Thyroid gland (tissue), 4 donors: Measurements from ENCODE around the gene PSD4. TPM values are rescaled to one million over a fixed set of nuclear protein-coding genes. Genes with fewer than 3 reads are reported as not detected.
A peak's percentile ranks its signal among the peaks of the same experiment; 100 is the strongest.

Source experiments
- DNase-seq, 2 donors: peaks; one replicate each; pipeline ENCODE4 v3.0.0-alpha.2; 2019
- H3K27ac ChIP-seq, 3 donors: fragments of 200-600 bp; sonication (generic); 1 replicate in 2 of 3; 2 replicates in 1 of 3; pipeline ENCODE4 v1.5.1; 2016 to 2019; ENCODE audit warnings: mild to moderate bottlenecking in 1 of 3, moderate library complexity in 1 of 3
- H3K27me3 ChIP-seq: fragments of 200-600 bp; sonication (generic); one replicate; pipeline ENCODE4 v1.5.1; 2019
- H3K36me3 ChIP-seq, 2 donors: fragments of 200-600 bp; sonication (generic); one replicate each; pipeline ENCODE4 v1.5.1; 2016 to 2019
- H3K4me1 ChIP-seq, 2 donors: fragments of 200-600 bp; sonication (generic); one replicate each; pipeline ENCODE4 v1.5.1; 2017 to 2019
- H3K4me3 ChIP-seq, 3 donors: fragments of 200-600 bp; sonication (generic); replicated peaks in 1 of 3; 1 replicate in 2 of 3; 2 replicates in 1 of 3; pipeline ENCODE4 v1.5.1; 2016; ENCODE audit warnings: mild to moderate bottlenecking in 1 of 3
- H3K9me3 ChIP-seq: fragments of 200-600 bp; sonication (generic); one replicate; pipeline ENCODE4 v1.5.1; 2017
- POLR2A ChIP-seq, 2 donors: fragments of 450-650 bp; IDR thresholded peaks; one replicate each; pipeline ENCODE4 v1.6.1; 2017; ENCODE audit warnings: antibody characterized with exemption in 2 of 2, mild to moderate bottlenecking in 2 of 2, moderate library complexity in 1 of 2
- WGBS, 2 donors: methylation state at CpG; one replicate each; pipeline ENCODE4 v1.1.5; 2017; 5-methylcytosine and 5-hydroxymethylcytosine counted together
- intact Hi-C: fragments of 100-400 bp; cut with DNase I; formaldehyde crosslinking; loops from one replicate; pipeline ENCODE4 v1.15.1; 2023
- total RNA-seq, 4 donors: library from RNA; depleted of rRNA; stranded (reverse); fragments of >200 nt; gene quantifications; one replicate each; pipeline ENCODE4 v1.2.3, GENCODE V29; 2016
- TF ChIP-seq, protein P1 (sequence below), 6 experiments: fragments of 200-600 bp in 3 of 6; fragments of 450-650 bp in 3 of 6; sonication (generic) in 3 of 6; IDR thresholded peaks; one replicate each; pipeline ENCODE4 v1.5.1; 2016 to 2019; ENCODE audit warnings: antibody characterized with exemption in 6 of 6, mild to moderate bottlenecking in 2 of 6, inconsistent platforms in 1 of 6, moderate library complexity in 1 of 6

The PSD4 gene
- 100 to 1,000 TPM in 3 of 4 donors, 10 to 100 TPM in 1; 63.7 to 136 (median 111) TPM for total RNA-seq

DNA sequence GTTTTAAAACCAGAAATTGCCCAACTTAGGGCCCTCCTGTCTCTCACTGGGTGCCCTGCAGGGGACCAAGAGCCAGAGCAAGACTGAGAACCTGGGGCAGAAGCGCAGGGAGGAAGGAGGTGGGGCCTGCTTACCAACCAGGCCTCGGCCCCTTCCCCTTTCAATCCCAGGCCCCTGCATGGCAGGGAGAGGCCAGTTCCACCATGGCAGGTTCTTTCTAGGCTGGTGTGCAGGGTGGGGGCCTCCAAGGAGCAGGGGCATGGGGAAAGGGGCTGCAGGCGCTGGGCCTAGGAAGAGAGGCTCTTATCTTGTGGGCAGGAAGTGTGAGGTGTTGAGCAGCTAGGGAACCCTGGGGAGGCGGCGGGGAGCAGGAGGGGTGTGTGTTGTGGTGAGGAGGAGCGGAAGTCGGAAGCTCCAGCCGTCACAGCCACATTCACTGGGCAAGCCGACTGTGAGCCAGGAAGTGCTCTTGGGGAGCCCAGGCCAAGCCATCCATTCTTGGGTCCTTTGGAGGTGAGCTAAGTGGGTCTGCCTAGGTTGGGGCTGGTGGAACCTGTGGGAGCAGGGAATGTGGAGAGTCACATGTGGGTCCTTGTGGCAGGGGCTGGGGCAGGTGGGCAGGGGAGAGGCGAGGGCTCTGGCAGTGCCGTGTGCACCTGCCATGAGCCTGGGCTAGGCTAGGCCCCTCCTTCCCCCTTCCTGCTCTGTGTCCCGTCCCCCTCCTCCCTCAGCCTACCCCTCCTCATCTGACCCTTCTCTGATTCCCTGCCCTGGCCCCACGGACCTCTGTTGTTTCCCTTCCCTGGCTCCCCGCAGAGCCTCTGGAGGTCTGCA, at the start of gene PSD4:
PSD4 (plus strand) TSS at position 430 of the 834 bp plus-strand sequence. CDS start 8,486 bp downstream, outside the sequence.
- TF ChIP-seq, protein P1, sequence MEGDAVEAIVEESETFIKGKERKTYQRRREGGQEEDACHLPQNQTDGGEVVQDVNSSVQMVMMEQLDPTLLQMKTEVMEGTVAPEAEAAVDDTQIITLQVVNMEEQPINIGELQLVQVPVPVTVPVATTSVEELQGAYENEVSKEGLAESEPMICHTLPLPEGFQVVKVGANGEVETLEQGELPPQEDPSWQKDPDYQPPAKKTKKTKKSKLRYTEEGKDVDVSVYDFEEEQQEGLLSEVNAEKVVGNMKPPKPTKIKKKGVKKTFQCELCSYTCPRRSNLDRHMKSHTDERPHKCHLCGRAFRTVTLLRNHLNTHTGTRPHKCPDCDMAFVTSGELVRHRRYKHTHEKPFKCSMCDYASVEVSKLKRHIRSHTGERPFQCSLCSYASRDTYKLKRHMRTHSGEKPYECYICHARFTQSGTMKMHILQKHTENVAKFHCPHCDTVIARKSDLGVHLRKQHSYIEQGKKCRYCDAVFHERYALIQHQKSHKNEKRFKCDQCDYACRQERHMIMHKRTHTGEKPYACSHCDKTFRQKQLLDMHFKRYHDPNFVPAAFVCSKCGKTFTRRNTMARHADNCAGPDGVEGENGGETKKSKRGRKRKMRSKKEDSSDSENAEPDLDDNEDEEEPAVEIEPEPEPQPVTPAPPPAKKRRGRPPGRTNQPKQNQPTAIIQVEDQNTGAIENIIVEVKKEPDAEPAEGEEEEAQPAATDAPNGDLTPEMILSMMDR (IDR thresholded peaks at IDR 0.05), result no peak
- no peak for TF ChIP-seq POLR2A (IDR thresholded peaks at IDR 0.05)
- Histone ChIP-seq H3K27me3 (no peaks in the 10 kb centered on the region), H3K27ac (peak within 1 kb of the TSS; percentile 93 to 95 (median 94)), H3K9me3 (no peaks in the 10 kb centered on the region), H3K36me3 (no peaks in the 10 kb centered on the region), H3K4me3 (no peak within 1 kb of the TSS), H3K4me1 (peaks cover 19 to 35% of the 10 kb centered on the region in 2 donors)
- DNase-seq, result peak; percentile 61 to 67
- WGBS, 2 donors, result 54 to 59% methylated on average over 14 of the region's 14 CpGs
- intact Hi-C loops, result no loop called here

DNA sequence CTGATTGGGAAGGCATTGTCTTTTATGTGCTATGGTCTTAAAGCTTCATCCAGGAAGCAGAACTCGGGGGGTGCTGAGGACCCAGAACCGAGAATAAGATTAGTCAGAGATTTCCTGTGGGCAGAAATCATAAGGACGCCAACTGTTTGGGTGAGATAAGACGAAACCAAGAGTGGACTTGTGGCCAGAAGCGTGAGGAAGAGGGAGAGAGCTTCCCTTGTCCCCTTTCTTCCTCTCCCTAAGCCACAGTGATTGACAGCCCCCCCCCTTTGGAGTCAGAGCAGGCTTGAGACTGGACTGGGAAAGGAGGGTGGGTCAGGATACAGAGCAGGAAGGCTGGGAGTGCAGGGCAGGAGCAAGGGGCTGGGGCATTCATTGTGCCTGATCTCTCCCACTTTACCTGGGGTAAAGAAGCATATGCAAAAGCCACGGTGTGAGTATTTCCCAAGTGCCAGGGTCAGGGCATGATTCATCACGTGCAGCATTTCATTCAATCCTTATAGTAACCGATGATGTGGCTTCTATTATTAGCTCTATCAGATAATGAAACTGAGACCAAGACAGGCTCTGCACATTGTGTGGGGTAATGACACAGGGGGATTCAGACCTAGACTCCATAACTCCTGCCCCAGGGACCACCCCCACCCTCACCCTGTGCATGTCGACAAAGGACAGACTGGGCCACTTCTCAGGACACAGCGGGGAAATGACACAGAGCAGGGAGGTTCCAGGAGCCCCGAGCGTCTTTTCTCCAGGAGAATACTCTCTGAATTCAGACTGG, 49.4 kb upstream of the PSD4 start:
- Histone ChIP-seq H3K27me3 (no peaks in the 10 kb centered on the region), H3K9me3 (no peaks in the 10 kb centered on the region), H3K4me3 (no peak overlapping the region), H3K27ac (no peak overlapping the region), H3K4me1 (no peaks in the 10 kb centered on the region), H3K36me3 (no peaks in the 10 kb centered on the region)
- no peak for DNase-seq
- WGBS, 2 donors, result 62 to 76% methylated on average over 10 to 11 of the region's 12 CpGs
- no peak for TF ChIP-seq POLR2A (IDR thresholded peaks at IDR 0.05)
- TF ChIP-seq, protein P1 (IDR thresholded peaks at IDR 0.05), result no peak
- intact Hi-C loops, result loop anchor here (5.0 kb wide), 1 partner anchor 47 kb away; no protein-coding TSS in a partner anchor

DNA sequence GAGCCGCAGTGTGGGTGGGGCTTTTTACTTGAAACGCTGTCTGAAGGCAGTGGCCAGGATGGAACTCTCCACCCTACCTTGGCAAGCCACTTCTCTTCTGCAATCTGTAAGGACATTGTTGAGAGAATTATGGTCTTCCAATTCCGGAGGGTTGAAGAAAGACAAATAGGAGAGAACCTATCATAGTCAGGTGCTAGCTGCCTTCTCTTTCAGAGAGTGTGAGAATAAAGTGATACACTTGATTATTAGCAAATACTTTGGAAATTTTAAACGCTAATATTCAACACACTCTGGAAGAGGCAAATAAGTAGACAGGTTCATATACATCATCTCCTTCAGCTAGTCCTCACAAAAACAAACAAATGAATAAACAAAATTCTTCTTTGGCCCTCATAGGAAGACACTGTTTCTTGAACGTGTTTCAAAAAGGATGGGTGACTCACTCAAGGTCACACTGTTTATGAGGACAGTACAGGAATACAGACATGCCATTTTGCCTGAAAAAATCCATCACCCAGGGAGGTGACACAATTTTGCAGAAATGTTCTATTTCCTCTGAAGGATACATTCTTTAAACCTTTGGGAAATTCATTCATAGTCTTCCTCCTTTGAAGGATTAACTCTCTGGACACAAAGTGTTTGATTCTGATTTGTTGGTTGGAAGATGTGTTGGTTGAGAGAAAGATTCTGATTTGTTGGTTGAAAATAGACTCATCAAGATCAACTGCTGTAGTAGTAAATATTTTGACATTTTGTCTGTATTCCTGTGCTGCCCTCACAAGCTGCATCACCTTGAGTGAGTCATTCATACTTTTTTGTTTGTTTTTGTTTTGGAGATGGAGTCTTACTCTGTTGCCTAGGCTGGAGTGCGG, 48.6 kb upstream of the PSD4 start:
- TF ChIP-seq POLR2A (IDR thresholded peaks at IDR 0.05), result no peak
- TF ChIP-seq, protein P1 (IDR thresholded peaks at IDR 0.05), result no peak
- Histone ChIP-seq H3K27me3 (no peaks in the 10 kb centered on the region), H3K27ac (no peak overlapping the region), H3K9me3 (no peaks in the 10 kb centered on the region), H3K4me3 (no peak overlapping the region), H3K36me3 (no peaks in the 10 kb centered on the region), H3K4me1 (no peaks in the 10 kb centered on the region)
- DNase-seq, result no peak
- intact Hi-C loops, result loop anchor here (5.0 kb wide), 1 partner anchor 48 kb away; no protein-coding TSS in a partner anchor
- WGBS, 2 donors, result 83 to 87% methylated on average over 6 of the region's 6 CpGs

DNA sequence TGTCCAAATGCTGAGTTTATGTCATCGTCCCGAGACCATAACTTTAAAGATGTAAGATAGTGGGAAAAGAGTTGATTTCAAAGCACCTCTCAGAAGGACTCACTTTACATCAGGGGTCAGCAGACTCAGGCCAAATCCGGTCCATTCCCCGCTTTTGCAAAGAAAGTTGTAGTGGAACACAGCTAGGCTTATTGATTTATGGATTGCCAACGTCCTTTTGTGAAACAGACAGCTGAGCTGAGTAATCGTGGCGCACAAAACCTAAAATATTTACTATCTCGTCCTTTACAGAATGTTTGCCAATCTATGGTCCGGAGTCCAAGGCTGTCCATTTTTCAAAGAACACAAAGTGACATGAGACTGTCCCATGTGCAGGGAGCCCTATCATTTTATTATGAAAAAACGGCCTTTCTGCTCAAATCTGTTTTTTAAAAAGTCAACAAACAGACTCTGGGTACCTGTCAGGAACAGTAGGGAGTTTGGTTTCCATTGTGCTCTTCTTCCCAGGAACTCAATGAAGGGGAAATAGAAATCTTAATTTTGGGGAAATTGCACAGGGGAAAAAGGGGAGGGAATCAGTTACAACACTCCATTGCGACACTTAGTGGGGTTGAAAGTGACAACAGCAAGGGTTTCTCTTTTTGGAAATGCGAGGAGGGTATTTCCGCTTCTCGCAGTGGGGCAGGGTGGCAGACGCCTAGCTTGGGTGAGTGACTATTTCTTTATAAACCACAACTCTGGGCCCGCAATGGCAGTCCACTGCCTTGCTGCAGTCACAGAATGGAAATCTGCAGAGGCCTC, 46.7 kb upstream of the PSD4 start, which contains the start of gene IL1RN:
IL1RN (plus strand) TSS at position 754 of the 801 bp plus-strand sequence; CDS start at position 781, 27 bp downstream.
- Histone ChIP-seq H3K36me3 (no peaks in the 10 kb centered on the region), H3K4me1 (no peaks in the 10 kb centered on the region), H3K27me3 (no peaks in the 10 kb centered on the region), H3K27ac (no peak within 1 kb of the TSS), H3K9me3 (no peaks in the 10 kb centered on the region), H3K4me3 (no peak within 1 kb of the TSS)
- intact Hi-C loops, result no loop called here
- TF ChIP-seq, protein P1 (IDR thresholded peaks at IDR 0.05), result no peak
- TF ChIP-seq POLR2A (IDR thresholded peaks at IDR 0.05), result no peak
- no peak for DNase-seq
- 88 to 92% methylated on average over 16 of the region's 16 CpGs for WGBS, 2 donors
